A549 (cell line): ENCODE measurements around the gene FAM174C. TPM values are rescaled to one million over a fixed set of nuclear protein-coding genes. Genes with fewer than 3 reads are reported as not detected.

ENCODE experiments used
- ATAC-seq, 2 experiments: fragments of 200-7000 bp in 1 of 2; fragments of >200 bp in 1 of 2; cut with Nextera tagmentation in 1 of 2; cut with Tn5 transposase in 1 of 2; 3 replicates each; pipeline versions ENCODE4 v1.8.0 to v1.9.1; 2018 to 2020; ENCODE audit warnings: mild to moderate bottlenecking in 1 of 2, moderate library complexity in 1 of 2
- CTCF ChIA-PET: fragments of 300-600 bp; sonication (Branson Sonifier 250); formaldehyde crosslinking; extraction: SDS; loops from one replicate; lab custom pipeline; 2021; ENCODE audit warnings: antibody characterized with exemption, inconsistent platforms; lab: Yijun Ruan, JAX
- POLR2A ChIA-PET: fragments of 350-600 bp; formaldehyde crosslinking; extraction: SDS; loops from one replicate; lab custom pipeline; 2021; ENCODE audit warnings: antibody characterized with exemption, inconsistent platforms; lab: Yijun Ruan, JAX
- DNase-seq, 2 experiments: peaks; one replicate each; pipeline versions ENCODE4 v3.0.0 to v3.0.0-alpha.2; 2011 to 2016; ENCODE audit warnings: low read depth in 1 of 2, low spot score in 1 of 2
- FAIRE-seq: peaks from 2 replicates; lab custom pipeline; 2011; peaks lifted over from hg19 to GRCh38; lab: Jason Lieb, UNC
- H3K27ac ChIP-seq, 2 experiments: fragments of >200 bp; sonication (Bioruptor Twin); formaldehyde crosslinking; 3 replicates each; pipeline ENCODE4 v1.5.1; 2016 to 2017
- H3K4me1 ChIP-seq: fragments of >200 bp; sonication (Bioruptor Twin); formaldehyde crosslinking; 3 replicates; pipeline ENCODE4 v1.6.1; 2016
- H3K4me2 ChIP-seq: fragments of >200 bp; sonication (Bioruptor Twin); formaldehyde crosslinking; 3 replicates; pipeline ENCODE4 v1.6.1; 2016
- H3K4me3 ChIP-seq: fragments of >200 bp; sonication (Bioruptor Twin); formaldehyde crosslinking; 3 replicates; pipeline ENCODE4 v1.5.1; 2016
- H3K9me3 ChIP-seq: fragments of >200 bp; sonication (Bioruptor Twin); formaldehyde crosslinking; 3 replicates; pipeline ENCODE4 v1.6.1; 2016
- CHD2 ChIP-seq: fragments of 150-350 bp; IDR thresholded peaks from 2 replicates; pipeline ENCODE4 v1.6.1; 2014; ENCODE audit warnings: low read length; ENCODE audit not compliant: partially characterized antibody
- CHD4 ChIP-seq: fragments of 200-600 bp; sonication (generic); IDR thresholded peaks from 2 replicates; pipeline ENCODE4 v1.6.1; 2016; ENCODE audit warnings: antibody characterized with exemption, mild to moderate bottlenecking, borderline replicate concordance
- EHF ChIP-seq: fragments of 250-450 bp; sonication (Bioruptor Pico); IDR thresholded peaks from 2 replicates; pipeline ENCODE4 v1.5.0; 2020; ENCODE audit warnings: mild to moderate bottlenecking
- EHMT2 ChIP-seq: fragments of 200-600 bp; sonication (generic); IDR thresholded peaks from 2 replicates; pipeline ENCODE4 v1.6.1; 2016; ENCODE audit warnings: antibody characterized with exemption, low read depth, mild to moderate bottlenecking, moderate library complexity
- EP300 ChIP-seq, 2 experiments: fragments of >200 bp; sonication (Bioruptor Twin); formaldehyde crosslinking; IDR thresholded peaks; 2 replicates in 1 of 2; 3 replicates in 1 of 2; pipeline ENCODE4 v1.6.1; 2016 to 2017
- ESRRA ChIP-seq: fragments of 150-350 bp; IDR thresholded peaks from 2 replicates; pipeline ENCODE4 v1.6.1; 2014; ENCODE audit warnings: mild to moderate bottlenecking, low read length, borderline replicate concordance
- FOSB ChIP-seq: fragments of 250-450 bp; sonication (Bioruptor Pico); IDR thresholded peaks from 2 replicates; pipeline ENCODE4 v1.5.0; 2020; ENCODE audit warnings: mild to moderate bottlenecking, moderate library complexity
- FOSL2 ChIP-seq, 2 experiments: fragments of 450-650 bp in 1 of 2; fragments of >200 bp in 1 of 2; sonication (Bioruptor Twin) in 1 of 2; formaldehyde crosslinking; IDR thresholded peaks; 2 replicates each; pipeline versions ENCODE4 v1.5.0 to v1.6.1; 2016 to 2020; ENCODE audit warnings: mild to moderate bottlenecking in 1 of 2, moderate library complexity in 1 of 2
- FOXS1 ChIP-seq: fragments of 250-450 bp; sonication (Bioruptor Pico); IDR thresholded peaks from 2 replicates; pipeline ENCODE4 v1.5.0; 2020; ENCODE audit warnings: mild to moderate bottlenecking, moderate library complexity
- HDAC2 ChIP-seq: fragments of 200-600 bp; sonication (generic); IDR thresholded peaks from 2 replicates; pipeline ENCODE4 v1.6.1; 2016
- HOXB13 ChIP-seq: fragments of 250-450 bp; sonication (Bioruptor Pico); IDR thresholded peaks from 2 replicates; pipeline ENCODE4 v1.5.0; 2020; ENCODE audit warnings: low read depth, mild to moderate bottlenecking, moderate library complexity
- HOXB5 ChIP-seq: fragments of 250-450 bp; sonication (Bioruptor Pico); IDR thresholded peaks from 2 replicates; pipeline ENCODE4 v1.5.0; 2020; ENCODE audit warnings: mild to moderate bottlenecking, moderate library complexity
- JUN ChIP-seq, 2 experiments: fragments of >200 bp; sonication (Bioruptor Twin); formaldehyde crosslinking; IDR thresholded peaks; 2 replicates in 1 of 2; 3 replicates in 1 of 2; pipeline ENCODE4 v1.6.1; 2016 to 2017
- KDM1A ChIP-seq: fragments of 200-600 bp; sonication (generic); IDR thresholded peaks from 2 replicates; pipeline ENCODE4 v1.6.1; 2016; ENCODE audit warnings: low read depth, mild to moderate bottlenecking
- MAFK ChIP-seq: fragments of 450-650 bp; IDR thresholded peaks from 2 replicates; pipeline ENCODE4 v1.6.1; 2014; ENCODE audit not compliant: partially characterized antibody
- PHF8 ChIP-seq: fragments of 200-600 bp; sonication (generic); IDR thresholded peaks from 2 replicates; pipeline ENCODE4 v1.6.1; 2016; ENCODE audit warnings: low read depth, mild to moderate bottlenecking, antibody characterized with exemption, moderate library complexity, borderline replicate concordance
- RCOR1 ChIP-seq: fragments of 150-350 bp; IDR thresholded peaks from 2 replicates; pipeline ENCODE4 v1.6.1; 2014; ENCODE audit warnings: antibody characterized with exemption, low read length, low read depth
- RFX5 ChIP-seq: fragments of 450-650 bp; IDR thresholded peaks from 2 replicates; pipeline ENCODE4 v1.7.1; 2014; ENCODE audit warnings: antibody characterized with exemption, mild to moderate bottlenecking, moderate library complexity
- SMC3 ChIP-seq: fragments of >200 bp; sonication (Bioruptor Twin); formaldehyde crosslinking; IDR thresholded peaks from 3 replicates; pipeline ENCODE4 v1.6.1; 2018; ENCODE audit warnings: inconsistent platforms
- TP53 ChIP-seq: fragments of 250-450 bp; sonication (Bioruptor Pico); IDR thresholded peaks from 2 replicates; pipeline ENCODE4 v1.5.0; 2021; ENCODE audit warnings: mild to moderate bottlenecking, moderate library complexity
- ZC3H11A ChIP-seq: fragments of 450-650 bp; IDR thresholded peaks from 2 replicates; pipeline ENCODE4 v1.6.1; 2014; ENCODE audit warnings: antibody characterized with exemption, mild to moderate bottlenecking
- ZFP36 ChIP-seq: fragments of 450-650 bp; IDR thresholded peaks from 2 replicates; pipeline ENCODE4 v1.6.1; 2014; ENCODE audit warnings: borderline replicate concordance; ENCODE audit not compliant: partially characterized antibody
- WGBS: methylation state at CpG from one replicate; pipeline ENCODE4 v1.1.6; 2017; ENCODE audit errors: missing lambda C conversion rate; 5-methylcytosine and 5-hydroxymethylcytosine counted together
- polyA plus RNA-seq, 4 experiments: library from polyadenylated mRNA; depleted of rRNA in 3 of 4; stranded (reverse); fragments of >200 nt; fragmentation: RNase III in 1 of 4; extraction: RNeasy Plus Mini Kit Qiagen cat#74134 plus additional on column Dnase treatment in 1 of 4; gene quantifications; 2 replicates in 3 of 4; 3 replicates in 1 of 4; pipeline ENCODE4 v1.2.3, GENCODE V29; 2011 to 2017
- TF ChIP-seq, protein P1 (sequence below): fragments of >200 bp; sonication (Bioruptor Twin); formaldehyde crosslinking; IDR thresholded peaks from 2 replicates; pipeline ENCODE4 v1.6.1; 2016
- TF ChIP-seq, protein P2 (sequence below): fragments of 250-450 bp; sonication (Bioruptor Pico); IDR thresholded peaks from 2 replicates; pipeline ENCODE4 v1.5.0; 2021; ENCODE audit warnings: mild to moderate bottlenecking, moderate library complexity, borderline replicate concordance
- TF ChIP-seq, protein P3 (sequence below): fragments of 250-450 bp; sonication (Bioruptor Pico); IDR thresholded peaks from 2 replicates; pipeline ENCODE4 v1.5.0; 2020; ENCODE audit warnings: low read depth, mild to moderate bottlenecking, moderate library complexity

FAM174C gene
- polyA plus RNA-seq, 2 of the 4 experiments (the other 2 are of a cell fraction), result 24.8 to 37.1 TPM

DNA sequence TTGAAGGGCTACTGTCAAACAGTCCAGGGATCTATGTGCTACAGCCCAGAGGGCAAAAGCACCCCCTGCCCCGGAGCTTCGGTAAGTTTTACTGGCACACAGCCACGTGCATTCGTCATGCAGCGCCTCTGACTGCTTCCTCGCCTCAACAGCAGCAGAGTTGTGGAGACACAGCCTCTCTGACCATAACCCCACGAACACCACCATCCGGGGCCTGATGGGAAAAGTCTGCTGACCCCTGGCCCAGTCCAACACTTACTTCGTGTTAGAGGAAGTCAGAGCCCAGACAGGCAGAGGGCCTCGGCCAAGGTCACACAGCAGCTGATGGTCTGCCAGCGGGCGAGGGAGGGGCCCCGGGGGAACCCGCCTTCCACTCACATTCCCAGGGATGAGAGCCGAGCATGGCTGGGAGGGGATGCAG lies 42.7 kb upstream of the FAM174C start:
- ChIA-PET CTCF (interaction anchor here (0.9 to 4.2 kb wide), 2 partner anchors 11 to 233 kb away, joined by 3 to 26 read pairs; no protein-coding TSS in a partner anchor), POLR2A (interaction anchor here (1.4 kb wide), 1 partner anchor 36 kb away, joined by 3 read pairs; no protein-coding TSS in a partner anchor)
- TF ChIP-seq HOXB5 (CRISPR knock-in tag) (no peak), EHF (no peak), HOXB13 (CRISPR knock-in tag) (no peak), FOSL2 (IDR thresholded peaks at IDR 0.05) (no peak), FOSL2 (CRISPR knock-in tag; IDR thresholded peaks at IDR 0.05) (no peak), EHMT2 (no peak)
- TF ChIP-seq, protein P1, sequence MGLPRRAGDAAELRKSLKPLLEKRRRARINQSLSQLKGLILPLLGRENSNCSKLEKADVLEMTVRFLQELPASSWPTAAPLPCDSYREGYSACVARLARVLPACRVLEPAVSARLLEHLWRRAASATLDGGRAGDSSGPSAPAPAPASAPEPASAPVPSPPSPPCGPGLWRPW, result no peak
- FAIRE-seq, result no peak
- WGBS, result 52% methylated on average over 11 of the region's 15 CpGs
- no peak for DNase-seq
- Histone ChIP-seq H3K4me2 (no peak overlapping the region), H3K9me3 (no peaks in the 10 kb centered on the region), H3K4me1 (peaks cover 25% of the 10 kb centered on the region; the same call in 2 of the 3 replicates), H3K4me3 (no peak overlapping the region), H3K27ac (peak overlapping the region in 1 of 2 experiments; percentile 43; a peak in 3 of 6 replicates)
- ATAC-seq, result peak; percentile 5 to 16; a peak in 4 of 6 replicates

DNA sequence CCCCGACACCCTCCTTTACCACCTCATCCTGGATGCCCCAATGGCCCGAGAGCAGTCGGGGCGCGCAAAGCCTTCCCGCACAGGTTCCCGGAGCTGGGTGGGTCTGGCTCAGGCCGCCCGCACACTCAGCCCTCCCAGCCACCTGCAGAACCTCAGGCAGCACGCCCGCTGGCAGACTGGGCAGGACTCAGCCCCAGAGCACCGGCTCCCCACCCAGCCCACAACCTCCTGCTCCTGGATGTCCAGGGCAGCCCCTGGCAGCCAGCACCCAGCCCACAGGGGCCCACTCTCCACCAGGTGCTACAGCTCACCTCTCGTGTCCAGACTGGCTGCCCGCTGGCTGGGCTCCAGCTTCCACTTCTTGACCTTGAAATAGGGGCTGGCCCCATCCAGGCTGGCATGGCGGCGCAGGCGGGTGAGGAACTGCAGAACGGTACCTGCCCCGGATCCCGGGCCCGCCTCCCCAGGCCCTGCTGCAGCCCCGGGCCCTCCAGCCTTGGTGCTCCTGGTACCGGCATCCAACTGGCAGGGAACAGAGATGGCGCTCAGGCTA lies 42.1 kb upstream of the FAM174C start:
- Histone ChIP-seq H3K9me3 (no peaks in the 10 kb centered on the region), H3K4me3 (no peak overlapping the region), H3K4me1 (peaks cover 25% of the 10 kb centered on the region; the same call in 2 of the 3 replicates), H3K27ac (no peak overlapping the region), H3K4me2 (no peak overlapping the region)
- ATAC-seq (no peak; a peak in 1 of 6 replicates), DNase-seq (no peak), FAIRE-seq (no peak)
- POLR2A ChIA-PET, result interaction anchor here (0.6 to 1.4 kb wide), 2 partner anchors 36 to 1367 kb away, joined by 3 read pairs; no protein-coding TSS in a partner anchor
- CTCF ChIA-PET, result interaction anchor here (4.2 kb wide), 1 partner anchor 11 kb away, joined by 26 read pairs; no protein-coding TSS in a partner anchor
- 100% methylated on average over 6 of the region's 24 CpGs for WGBS
- no peak for TF ChIP-seq HOXB13 (CRISPR knock-in tag)
- no peak for TF ChIP-seq RCOR1
- TF ChIP-seq FOSB (CRISPR knock-in tag), result no peak
- TF ChIP-seq ESRRA, result no peak
- no peak for TF ChIP-seq EHF
- no peak for TF ChIP-seq CHD2
- TF ChIP-seq RFX5, result no peak

DNA sequence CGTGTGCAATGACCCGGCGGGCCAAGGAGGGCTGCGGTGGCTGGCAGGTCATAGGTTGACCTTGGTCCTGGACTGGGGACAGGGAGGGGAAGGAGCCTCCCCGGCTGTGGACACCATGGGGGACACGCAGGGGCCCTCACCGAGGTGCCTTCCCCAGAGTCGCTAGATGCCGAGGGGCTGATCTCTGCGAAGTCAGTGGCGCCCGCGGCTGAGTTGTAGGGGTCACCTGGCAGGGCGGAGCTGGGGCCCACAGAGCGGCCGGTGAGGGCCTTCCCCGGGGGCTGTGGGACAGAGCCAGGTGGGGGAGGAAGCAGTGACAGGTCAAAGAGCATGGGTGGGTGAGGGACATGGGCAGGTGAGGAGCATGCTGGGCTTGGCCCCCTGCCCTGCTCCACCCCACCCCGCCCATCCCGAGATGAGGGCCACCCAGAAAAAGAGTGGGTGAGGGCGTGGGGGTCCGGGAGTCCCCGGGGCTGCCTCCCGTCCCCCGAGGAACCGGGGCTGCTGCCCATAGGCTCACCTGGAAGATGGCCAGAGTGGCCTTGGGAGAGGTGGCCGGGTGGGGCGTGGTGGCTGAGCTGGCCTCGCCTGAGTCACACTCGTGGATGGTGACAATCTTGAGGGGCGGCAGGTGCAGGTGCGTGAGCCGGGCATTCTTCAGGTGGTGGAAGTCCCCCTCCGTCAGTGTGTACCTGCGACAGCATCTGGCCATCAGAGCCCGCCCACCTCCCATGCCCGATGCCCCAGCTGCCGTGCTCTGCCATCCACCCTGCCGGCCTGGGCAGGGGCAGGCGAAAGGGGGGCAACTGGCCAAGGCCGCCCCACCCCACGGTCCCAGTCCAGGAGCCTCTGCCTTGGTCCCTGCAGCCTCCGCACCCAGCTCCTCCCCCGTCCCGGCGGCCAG lies 41.0 kb upstream of the FAM174C start:
- ChIA-PET CTCF (interaction anchor here (4.2 kb wide), 1 partner anchor 12 kb away, joined by 26 read pairs; no protein-coding TSS in a partner anchor), POLR2A (no interaction called here)
- WGBS, result 97% methylated on average over 13 of the region's 45 CpGs
- no peak overlapping the region for H3K4me2 ChIP-seq
- no peaks in the 10 kb centered on the region for H3K9me3 ChIP-seq
- FAIRE-seq (no peak), DNase-seq (no peak), ATAC-seq (no peak)
- TF ChIP-seq ZFP36 (no peak), PHF8 (no peak), JUN (IDR thresholded peaks at IDR 0.05) (no peak), FOSL2 (IDR thresholded peaks at IDR 0.05) (no peak), FOSL2 (CRISPR knock-in tag; IDR thresholded peaks at IDR 0.05) (no peak), EP300 (IDR thresholded peaks at IDR 0.05) (no peak), EHF (no peak), SMC3 (no peak), CHD4 (no peak), FOXS1 (CRISPR knock-in tag) (no peak), CHD2 (no peak), KDM1A (no peak), MAFK (no peak), HDAC2 (no peak), ZC3H11A (no peak), TP53 (no peak), HOXB13 (CRISPR knock-in tag) (no peak)
- TF ChIP-seq, protein P2, sequence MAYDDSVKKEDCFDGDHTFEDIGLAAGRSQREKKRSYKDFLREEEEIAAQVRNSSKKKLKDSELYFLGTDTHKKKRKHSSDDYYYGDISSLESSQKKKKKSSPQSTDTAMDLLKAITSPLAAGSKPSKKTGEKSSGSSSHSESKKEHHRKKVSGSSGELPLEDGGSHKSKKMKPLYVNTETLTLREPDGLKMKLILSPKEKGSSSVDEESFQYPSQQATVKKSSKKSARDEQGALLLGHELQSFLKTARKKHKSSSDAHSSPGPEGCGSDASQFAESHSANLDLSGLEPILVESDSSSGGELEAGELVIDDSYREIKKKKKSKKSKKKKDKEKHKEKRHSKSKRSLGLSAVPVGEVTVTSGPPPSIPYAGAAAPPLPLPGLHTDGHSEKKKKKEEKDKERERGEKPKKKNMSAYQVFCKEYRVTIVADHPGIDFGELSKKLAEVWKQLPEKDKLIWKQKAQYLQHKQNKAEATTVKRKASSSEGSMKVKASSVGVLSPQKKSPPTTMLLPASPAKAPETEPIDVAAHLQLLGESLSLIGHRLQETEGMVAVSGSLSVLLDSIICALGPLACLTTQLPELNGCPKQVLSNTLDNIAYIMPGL (CRISPR knock-in tag), result no peak
- TF ChIP-seq, protein P3, sequence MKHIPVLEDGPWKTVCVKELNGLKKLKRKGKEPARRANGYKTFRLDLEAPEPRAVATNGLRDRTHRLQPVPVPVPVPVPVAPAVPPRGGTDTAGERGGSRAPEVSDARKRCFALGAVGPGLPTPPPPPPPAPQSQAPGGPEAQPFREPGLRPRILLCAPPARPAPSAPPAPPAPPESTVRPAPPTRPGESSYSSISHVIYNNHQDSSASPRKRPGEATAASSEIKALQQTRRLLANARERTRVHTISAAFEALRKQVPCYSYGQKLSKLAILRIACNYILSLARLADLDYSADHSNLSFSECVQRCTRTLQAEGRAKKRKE (CRISPR knock-in tag), result no peak
- peaks cover 25% of the 10 kb centered on the region; the same call in 2 of the 3 replicates for H3K4me1 ChIP-seq
- H3K4me3 ChIP-seq, result no peak overlapping the region
- no peak overlapping the region for H3K27ac ChIP-seq
